ENCODE measurements around the gene MICALL2.
A peak's percentile ranks its signal among the peaks of the same experiment; 100 is the strongest.

The MICALL2 gene

GRCh38 chr7:1427064-1427657 lies 32.1 kb downstream of the MICALL2 start:
- no peak for TF ChIP-seq CTCF (IDR thresholded peaks at IDR 0.05; ENCODE audit: insufficient read depth, missing control alignments)
- FAIRE-seq = no peak
- no peak for DNase-seq (ENCODE audit: insufficient read length, low spot score)

- DNase-seq (ENCODE audit: insufficient read length, low spot score) = no peak
- FAIRE-seq = no peak
- no peak for TF ChIP-seq CTCF (IDR thresholded peaks at IDR 0.05; ENCODE audit: insufficient read depth, missing control alignments)
Observed at GRCh38 chr7:1426474-1426873, 32.8 kb downstream of the MICALL2 start.

GRCh38 chr7:1425292-1426136 lies 33.8 kb downstream of the MICALL2 start:
- TF ChIP-seq CTCF (IDR thresholded peaks at IDR 0.05; ENCODE audit: insufficient read depth, missing control alignments) = no peak
- DNase-seq (ENCODE audit: insufficient read length, low spot score) (peak; percentile 84), FAIRE-seq (no peak)

- no peak for FAIRE-seq
- DNase-seq (ENCODE audit: insufficient read length, low spot score) = no peak
- no peak for TF ChIP-seq CTCF (IDR thresholded peaks at IDR 0.05; ENCODE audit: insufficient read depth, missing control alignments)
Observed at GRCh38 chr7:1424041-1424440, 35.2 kb downstream of the MICALL2 start.

- no peak for FAIRE-seq
Observed at GRCh38 chr7:1423264-1423811, 35.9 kb downstream of the MICALL2 start.

GRCh38 chr7:1422512-1423263 lies 36.6 kb downstream of the MICALL2 start:
- no peak for TF ChIP-seq CTCF (IDR thresholded peaks at IDR 0.05; ENCODE audit: insufficient read depth, missing control alignments)
- FAIRE-seq (no peak), DNase-seq (ENCODE audit: insufficient read length, low spot score) (peak; percentile 72)

More at GRCh38 chr7:1423264-1423811, 35.9 kb downstream of the MICALL2 start:
- no peak for TF ChIP-seq CTCF (IDR thresholded peaks at IDR 0.05; ENCODE audit: insufficient read depth, missing control alignments)
- no peak for DNase-seq (ENCODE audit: insufficient read length, low spot score)

Measured in D721Med (cell line).